H9 (cell line): ENCODE measurements around the gene SLC25A26. TPM values are rescaled to one million over a fixed set of nuclear protein-coding genes. Genes with fewer than 3 reads are reported as not detected.
A peak's percentile ranks its signal among the peaks of the same experiment; 100 is the strongest.

Experiments
- DNase-seq: peaks from one replicate; pipeline ENCODE4 v3.0.0-alpha.2; 2017
- H2AFZ ChIP-seq: one replicate; pipeline ENCODE4 v1.6.1; 2013; ENCODE audit warnings: mild to moderate bottlenecking, low read length, control low read depth, moderate library complexity
- H2AK5ac ChIP-seq: 2 replicates; pipeline ENCODE4 v1.6.1; 2013; ENCODE audit warnings: low read length, control low read depth, mixed read lengths; ENCODE audit not compliant: insufficient read length
- H2BK120ac ChIP-seq: one replicate; pipeline ENCODE4 v1.6.1; 2013; ENCODE audit warnings: low read depth, mild to moderate bottlenecking, low read length, control low read depth, inconsistent platforms; ENCODE audit not compliant: poor library complexity, severe bottlenecking
- H2BK12ac ChIP-seq: 2 replicates; pipeline ENCODE4 v1.6.1; 2013; ENCODE audit warnings: low read length, control low read depth, mixed read lengths, low read depth; ENCODE audit not compliant: insufficient read length
- H2BK15ac ChIP-seq: 2 replicates; pipeline ENCODE4 v1.6.1; 2013; ENCODE audit warnings: low read depth, low read length, control low read depth
- H2BK20ac ChIP-seq: one replicate; pipeline ENCODE4 v1.6.1; 2013; ENCODE audit warnings: low read depth, mild to moderate bottlenecking, low read length, control low read depth, inconsistent platforms; ENCODE audit not compliant: poor library complexity, severe bottlenecking
- H2BK5ac ChIP-seq: 2 replicates; pipeline ENCODE4 v1.6.1; 2013; ENCODE audit warnings: low read length, control low read depth, mixed read lengths; ENCODE audit not compliant: insufficient read length
- H3K14ac ChIP-seq: 2 replicates; pipeline ENCODE4 v1.6.1; 2013; ENCODE audit warnings: low read length, control low read depth; ENCODE audit not compliant: insufficient read depth
- H3K18ac ChIP-seq: 2 replicates; pipeline ENCODE4 v1.6.1; 2013; ENCODE audit warnings: low read depth, mild to moderate bottlenecking, mixed read lengths, low read length, control low read depth; ENCODE audit not compliant: insufficient read length
- H3K23ac ChIP-seq: 2 replicates; pipeline ENCODE4 v1.6.1; 2013; ENCODE audit warnings: low read length, control low read depth, mixed read lengths, low read depth; ENCODE audit not compliant: insufficient read length
- H3K23me2 ChIP-seq: 2 replicates; pipeline ENCODE4 v1.6.1; 2013; ENCODE audit warnings: low read depth, mild to moderate bottlenecking, mixed read lengths, low read length, control low read depth; ENCODE audit not compliant: insufficient read length, poor library complexity, severe bottlenecking
- H3K27ac ChIP-seq: 2 replicates; pipeline ENCODE4 v1.5.1; 2013; ENCODE audit warnings: low read length, control low read depth, mixed read lengths, low read depth; ENCODE audit not compliant: insufficient read length
- H3K27me3 ChIP-seq: 2 replicates; pipeline ENCODE4 v1.6.1; 2013; ENCODE audit warnings: low read length, control low read depth, inconsistent platforms; ENCODE audit not compliant: insufficient read depth
- H3K4ac ChIP-seq: 2 replicates; pipeline ENCODE4 v1.6.1; 2013; ENCODE audit warnings: low read depth, mild to moderate bottlenecking, control low read depth, inconsistent platforms, low read length, moderate library complexity
- H3K4me1 ChIP-seq: 2 replicates; pipeline ENCODE4 v1.6.1; 2013; ENCODE audit warnings: low read length, control low read depth, inconsistent platforms; ENCODE audit not compliant: insufficient read depth
- H3K4me2 ChIP-seq: 2 replicates; pipeline ENCODE4 v1.6.1; 2013; ENCODE audit warnings: low read length, control low read depth, mixed read lengths; ENCODE audit not compliant: insufficient read length, insufficient read depth
- H3K56ac ChIP-seq: 2 replicates; pipeline ENCODE4 v1.6.1; 2013; ENCODE audit warnings: low read depth, mild to moderate bottlenecking, mixed read lengths, low read length, control low read depth; ENCODE audit not compliant: insufficient read length
- H3K79me1 ChIP-seq: 2 replicates; pipeline ENCODE4 v1.6.1; 2013; ENCODE audit warnings: low read depth, mild to moderate bottlenecking, moderate library complexity, low read length, control low read depth, inconsistent platforms; ENCODE audit not compliant: insufficient read depth, poor library complexity, severe bottlenecking
- H3K79me2 ChIP-seq: 2 replicates; pipeline ENCODE4 v1.6.1; 2013; ENCODE audit warnings: low read length, control low read depth, inconsistent platforms; ENCODE audit not compliant: insufficient read depth
- H3K9ac ChIP-seq: 2 replicates; pipeline ENCODE4 v1.6.1; 2013; ENCODE audit warnings: low read length, control low read depth, mixed read lengths; ENCODE audit not compliant: insufficient read length; ENCODE audit errors: extremely low read depth
- H3K9me3 ChIP-seq: one replicate; pipeline ENCODE4 v1.6.1; 2013; ENCODE audit warnings: low read depth, low read length, inconsistent platforms; ENCODE audit not compliant: control insufficient read depth
- H3T11ph ChIP-seq: one replicate; pipeline ENCODE4 v1.6.1; 2013; ENCODE audit warnings: mild to moderate bottlenecking, low read length, control low read depth, inconsistent platforms
- H4K20me1 ChIP-seq: one replicate; pipeline ENCODE4 v1.6.1; 2013; ENCODE audit not compliant: control insufficient read depth, insufficient read length, insufficient read depth
- H4K5ac ChIP-seq: 2 replicates; pipeline ENCODE4 v1.6.1; 2013; ENCODE audit warnings: low read depth, mild to moderate bottlenecking, mixed read lengths, low read length, control low read depth; ENCODE audit not compliant: insufficient read length
- H4K8ac ChIP-seq: replicated peaks from 2 replicates; pipeline ENCODE4 v1.6.1; 2013; ENCODE audit warnings: low read length, control low read depth, mixed read lengths, low read depth; ENCODE audit not compliant: insufficient read length
- H4K91ac ChIP-seq: 2 replicates; pipeline ENCODE4 v1.6.1; 2013; ENCODE audit warnings: low read depth, mild to moderate bottlenecking, moderate library complexity, mixed read lengths, low read length, control low read depth; ENCODE audit not compliant: insufficient read length
- H3K27ac Mint-ChIP-seq, 3 experiments: 2 replicates in 2 of 3; 3 replicates in 1 of 3; pipeline ENCODE4 v1.8.0; 2020 to 2021; ENCODE audit warnings: mixed read lengths in 3 of 3, mild to moderate bottlenecking in 1 of 3, moderate library complexity in 1 of 3
- H3K27me3 Mint-ChIP-seq: 2 replicates; pipeline ENCODE4 v1.8.0; 2021; ENCODE audit warnings: low read depth, mild to moderate bottlenecking, moderate library complexity, mixed read lengths
- H3K36me3 Mint-ChIP-seq, 3 experiments: 2 replicates in 2 of 3; 3 replicates in 1 of 3; pipeline ENCODE4 v1.8.0; 2020 to 2021; ENCODE audit warnings: low read depth in 3 of 3, mixed read lengths in 3 of 3; ENCODE audit not compliant: insufficient read depth in 1 of 3
- H3K4me1 Mint-ChIP-seq, 2 experiments: 2 replicates each; pipeline ENCODE4 v1.8.0; 2020; ENCODE audit warnings: mixed read lengths in 2 of 2
- H3K4me3 Mint-ChIP-seq, 2 experiments: 2 replicates in 1 of 2; 3 replicates in 1 of 2; pipeline ENCODE4 v1.8.0; 2020 to 2021; ENCODE audit warnings: mild to moderate bottlenecking in 2 of 2, mixed read lengths in 2 of 2, moderate library complexity in 1 of 2
- H3K9me3 Mint-ChIP-seq, 2 experiments: 2 replicates in 1 of 2; 3 replicates in 1 of 2; pipeline ENCODE4 v1.8.0; 2020; ENCODE audit warnings: mild to moderate bottlenecking in 2 of 2, mixed read lengths in 2 of 2, moderate library complexity in 1 of 2
- WGBS: extraction: QIAGEN DNeasy Blood & Tissue Kit; methylation state at CpG from one replicate; pipeline ENCODE4 v1.1.7; 2013; ENCODE audit warnings: missing lambda C conversion rate, low lambda C conversion rate, mixed read lengths; ENCODE audit not compliant: insufficient read length; ENCODE audit errors: extremely low coverage; 5-methylcytosine and 5-hydroxymethylcytosine counted together
- total RNA-seq: library from RNA; stranded (reverse); gene quantifications from 2 replicates; pipeline ENCODE4 v1.2.1, GENCODE V29; 2021
- TF ChIP-seq, protein P1 (sequence below): fragments of 200-600 bp; sonication (generic); conservative IDR thresholded peaks from 3 replicates; pipeline ENCODE4 v1.8.0; 2021; ENCODE audit warnings: antibody characterized with exemption, mild to moderate bottlenecking

The SLC25A26 gene
- total RNA-seq, 1 experiment from 2014 or later, result 30.2 TPM

DNA sequence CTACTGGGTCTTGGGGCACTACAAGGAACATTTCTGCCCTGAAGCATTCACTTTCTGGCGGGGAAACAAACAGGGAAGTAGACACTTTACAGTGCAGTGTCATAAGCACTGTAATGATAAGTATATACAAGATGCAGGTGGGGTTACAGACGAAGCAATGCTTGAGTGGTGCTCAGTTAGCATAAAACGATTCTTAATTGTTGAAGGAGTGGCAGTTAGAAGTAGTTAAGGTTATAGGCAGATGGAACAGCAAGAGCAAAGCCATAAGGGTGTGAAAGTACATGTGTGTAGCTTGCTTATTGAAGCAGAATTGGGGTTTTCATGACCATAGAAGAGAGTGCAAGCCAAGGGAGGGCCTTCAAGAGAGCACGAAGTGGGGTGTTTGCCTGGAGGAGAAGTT is 46.2 kb downstream of the SLC25A26 start:
- Histone ChIP-seq H4K91ac (no peak overlapping the region), H2AFZ (no peak overlapping the region), H2BK15ac (no peak overlapping the region), H3K9me3 (no peaks in the 10 kb centered on the region), H3K23ac (no peak overlapping the region), H3K4ac (no peak overlapping the region), H3K18ac (no peak overlapping the region), H3K23me2 (no peaks in the 10 kb centered on the region), H3K27ac (no peak overlapping the region), H3T11ph (no peak overlapping the region), H3K9ac (no peak overlapping the region), H4K20me1 (no peaks in the 10 kb centered on the region), H3K56ac (no peak overlapping the region), H3K27me3 (no peaks in the 10 kb centered on the region), H3K79me1 (no peaks in the 10 kb centered on the region), H2BK5ac (no peak overlapping the region), H4K5ac (no peak overlapping the region), H2BK12ac (no peak overlapping the region), H4K8ac (no peak overlapping the region), H3K79me2 (0 out of 2 replicates have a peak, but pooled peaks cover 2% of the 10 kb centered on the region), H3K14ac (no peak overlapping the region), H2AK5ac (no peak overlapping the region), H2BK20ac (no peak overlapping the region), H2BK120ac (no peak overlapping the region), H3K4me1 (no peaks in the 10 kb centered on the region), H3K4me2 (no peak overlapping the region)
- TF ChIP-seq, protein P1, sequence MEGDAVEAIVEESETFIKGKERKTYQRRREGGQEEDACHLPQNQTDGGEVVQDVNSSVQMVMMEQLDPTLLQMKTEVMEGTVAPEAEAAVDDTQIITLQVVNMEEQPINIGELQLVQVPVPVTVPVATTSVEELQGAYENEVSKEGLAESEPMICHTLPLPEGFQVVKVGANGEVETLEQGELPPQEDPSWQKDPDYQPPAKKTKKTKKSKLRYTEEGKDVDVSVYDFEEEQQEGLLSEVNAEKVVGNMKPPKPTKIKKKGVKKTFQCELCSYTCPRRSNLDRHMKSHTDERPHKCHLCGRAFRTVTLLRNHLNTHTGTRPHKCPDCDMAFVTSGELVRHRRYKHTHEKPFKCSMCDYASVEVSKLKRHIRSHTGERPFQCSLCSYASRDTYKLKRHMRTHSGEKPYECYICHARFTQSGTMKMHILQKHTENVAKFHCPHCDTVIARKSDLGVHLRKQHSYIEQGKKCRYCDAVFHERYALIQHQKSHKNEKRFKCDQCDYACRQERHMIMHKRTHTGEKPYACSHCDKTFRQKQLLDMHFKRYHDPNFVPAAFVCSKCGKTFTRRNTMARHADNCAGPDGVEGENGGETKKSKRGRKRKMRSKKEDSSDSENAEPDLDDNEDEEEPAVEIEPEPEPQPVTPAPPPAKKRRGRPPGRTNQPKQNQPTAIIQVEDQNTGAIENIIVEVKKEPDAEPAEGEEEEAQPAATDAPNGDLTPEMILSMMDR, result no peak
- DNase-seq, result no peak
- no peaks in the 10 kb centered on the region for H3K9me3 Mint-ChIP-seq
- H3K27ac Mint-ChIP-seq, result peak overlapping the region in 2 of 3 experiments; percentile 1 to 26; a peak in 1 of 7 replicates
- H3K36me3 Mint-ChIP-seq, result peaks cover 9 to 16% (median 14%) of the 10 kb centered on the region in 3 experiments; a peak in 6 of 7 replicates
- no peaks in the 10 kb centered on the region for H3K27me3 Mint-ChIP-seq
- H3K4me3 Mint-ChIP-seq, result no peak overlapping the region
- peaks cover 7 to 10% of the 10 kb centered on the region in 2 experiments for H3K4me1 Mint-ChIP-seq
- WGBS, result no CpG with 5 or more reads among the region's 4 CpGs
